Upper lobe of left lung (tissue), 6 donors: Measurements from ENCODE around the gene ACOX2. TPM values are rescaled to one million over a fixed set of nuclear protein-coding genes. Genes with fewer than 3 reads are reported as not detected.
A peak's percentile ranks its signal among the peaks of the same experiment; 100 is the strongest.

Experiments used
- ATAC-seq, 2 donors: fragments of 200-7000 bp; cut with Tn5 transposase; one replicate each; pipeline ENCODE4 v1.9.1; 2022; ENCODE audit warnings: mild to moderate bottlenecking in 2 of 2, moderate library complexity in 2 of 2; ENCODE audit not compliant: low FRiP score in 2 of 2
- DNase-seq, 2 donors: peaks; one replicate each; pipeline ENCODE4 v3.0.0-alpha.2; 2019 to 2020
- H3K27ac ChIP-seq, 4 donors: fragments of 200-600 bp; sonication (generic); one replicate each; pipeline ENCODE4 v1.5.1; 2016 to 2019
- H3K27me3 ChIP-seq, 4 donors: fragments of 200-600 bp; sonication (generic); one replicate each; pipeline ENCODE4 v1.5.1; 2017 to 2019
- H3K36me3 ChIP-seq, 4 donors: fragments of 200-600 bp; sonication (generic); one replicate each; pipeline ENCODE4 v1.5.1; 2016 to 2019
- H3K4me1 ChIP-seq, 4 donors: fragments of 200-600 bp; sonication (generic); one replicate each; pipeline ENCODE4 v1.5.1; 2018 to 2019
- H3K4me3 ChIP-seq, 4 donors: fragments of 200-600 bp; sonication (generic); one replicate each; pipeline ENCODE4 v1.5.1; 2017 to 2019; ENCODE audit warnings: mild to moderate bottlenecking in 2 of 4, moderate library complexity in 1 of 4
- H3K9me3 ChIP-seq, 4 donors: fragments of 200-600 bp; sonication (generic); one replicate each; pipeline ENCODE4 v1.5.1; 2018 to 2019
- CTCF ChIP-seq, 6 experiments: fragments of 450-650 bp in 4 of 6; fragments of 200-600 bp in 2 of 6; sonication (generic) in 2 of 6; IDR thresholded peaks; one replicate each; pipeline ENCODE4 v1.5.1; 2016 to 2019; ENCODE audit warnings: antibody characterized with exemption in 6 of 6
- EP300 ChIP-seq, 4 donors: sonication (generic); formaldehyde crosslinking; IDR thresholded peaks; one replicate each; pipeline ENCODE4 v1.5.1; 2017; ENCODE audit warnings: antibody characterized with exemption in 4 of 4, control low read depth in 2 of 4
- POLR2A ChIP-seq, 4 donors: fragments of 450-650 bp; IDR thresholded peaks; one replicate each; pipeline ENCODE4 v1.5.1; 2016 to 2017; ENCODE audit warnings: antibody characterized with exemption in 4 of 4, mild to moderate bottlenecking in 2 of 4
- POLR2AphosphoS5 ChIP-seq, 2 donors: sonication (generic); formaldehyde crosslinking; IDR thresholded peaks; one replicate each; pipeline ENCODE4 v1.5.1; 2017; ENCODE audit warnings: antibody characterized with exemption in 2 of 2
- WGBS, 2 donors: methylation state at CpG; one replicate each; pipeline ENCODE4 v1.1.5; 2017 to 2018; 5-methylcytosine and 5-hydroxymethylcytosine counted together
- total RNA-seq, 6 donors: library from RNA; depleted of rRNA in 4 of 6; stranded (reverse); fragments of >200 nt in 4 of 6; gene quantifications; one replicate each; pipeline versions ENCODE4 v1.1.0 to v1.2.1, GENCODE V29; 2016 to 2021
- donor health status: DM: no; HTN: no; CAD: no; lungs with moderate emphysema.
- donor health status: DM: no; HTN: yes; CAD: no; lungs with severe emphysema.

Gene ACOX2
- total RNA-seq, 6 donors from 2014 or later = 5.2 to 32.5 (median 15.8) TPM

DNA sequence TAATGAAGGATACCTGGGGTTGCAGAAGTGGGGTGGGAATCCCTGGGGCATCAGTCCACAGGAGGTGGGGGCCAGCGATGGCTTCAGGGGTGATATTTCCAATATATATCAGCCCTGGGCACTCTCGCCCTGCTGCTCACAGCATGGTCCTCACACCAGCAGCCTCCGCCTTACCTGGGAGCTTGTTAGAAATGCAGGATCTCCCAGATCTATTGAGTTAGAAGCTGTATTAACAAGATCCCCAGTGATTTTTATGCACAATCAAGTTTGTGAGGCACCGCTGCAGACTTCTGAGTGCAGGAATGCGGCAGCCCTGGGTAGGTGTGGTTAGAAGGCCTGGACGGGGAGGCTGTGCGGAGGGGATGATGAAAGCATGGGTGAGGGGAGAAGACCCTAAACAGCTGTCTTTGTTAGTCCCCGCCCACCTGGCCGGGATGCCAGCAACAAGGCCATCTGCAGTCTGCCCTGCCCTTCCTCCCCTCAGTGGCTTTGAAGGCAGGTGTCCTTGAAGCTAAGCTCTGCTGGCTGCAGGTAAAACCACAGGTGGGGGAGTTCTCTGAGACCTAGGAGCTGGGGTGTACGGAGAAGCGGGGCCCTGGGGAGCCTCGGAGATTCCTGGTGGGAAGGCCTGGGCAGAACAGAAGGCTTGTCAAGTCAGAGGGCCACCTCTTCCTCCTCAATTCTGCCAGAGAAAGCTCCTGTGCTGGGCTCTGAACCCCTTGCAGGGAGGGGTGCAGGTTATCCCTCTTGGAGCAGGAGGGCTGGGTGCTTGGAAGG is 28.8 kb upstream of the ACOX2 start:
- Histone ChIP-seq H3K27me3 (no peaks in the 10 kb centered on the region), H3K27ac (peak overlapping the region in 1 of 4 donors; percentile 18), H3K4me1 (peaks cover 0 to 8% (median 6%) of the 10 kb centered on the region in 4 donors), H3K4me3 (no peak overlapping the region), H3K9me3 (no peaks in the 10 kb centered on the region), H3K36me3 (peaks cover 0 to 57% (median 12%) of the 10 kb centered on the region in 4 donors)
- DNase-seq (no peak), ATAC-seq (no peak)
- WGBS, 2 donors = 86% methylated on average over 8 to 12 of the region's 12 CpGs
- TF ChIP-seq EP300 (IDR thresholded peaks at IDR 0.05) = no peak
- TF ChIP-seq POLR2AphosphoS5 (IDR thresholded peaks at IDR 0.05) = no peak
- TF ChIP-seq CTCF (IDR thresholded peaks at IDR 0.05) = no peak
- TF ChIP-seq POLR2A (IDR thresholded peaks at IDR 0.05) = no peak

DNA sequence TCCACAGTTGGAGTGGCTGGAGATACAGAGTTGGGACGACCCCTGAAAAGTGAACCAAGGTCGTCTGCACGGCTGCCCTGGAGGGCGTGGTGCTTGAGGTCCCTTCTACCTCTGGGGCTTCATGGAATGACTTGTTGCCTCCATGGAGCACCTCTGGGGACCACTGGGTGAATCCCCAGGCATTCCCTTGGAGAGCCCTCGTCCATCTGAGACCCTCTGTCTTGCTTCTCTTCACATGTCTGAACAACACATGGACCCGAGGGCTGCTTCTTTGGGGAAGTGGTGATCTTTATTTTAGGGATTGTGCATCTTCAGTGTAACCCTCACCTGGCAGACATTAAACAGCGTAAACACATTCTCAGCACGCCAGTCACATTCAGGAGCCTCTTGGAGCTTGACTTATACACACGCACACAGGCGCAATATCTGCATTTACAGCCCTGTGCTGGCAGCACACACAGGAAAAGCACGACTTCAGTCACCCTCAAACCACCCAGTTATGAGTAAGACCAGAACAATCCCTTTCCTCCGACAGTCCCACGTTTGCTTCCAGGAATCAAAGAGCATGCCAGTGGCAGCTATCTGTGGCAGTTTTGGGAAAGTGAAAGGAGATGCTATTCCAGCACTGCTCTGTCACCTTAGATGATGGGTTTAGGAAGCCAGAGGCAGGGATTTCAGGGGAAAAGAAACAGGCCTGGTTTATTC is 27.6 kb upstream of the ACOX2 start:
- H3K36me3 ChIP-seq = peaks cover 0 to 56% (median 12%) of the 10 kb centered on the region in 4 donors
- ATAC-seq (no peak), DNase-seq (peak in 1 of 2 donors; percentile 11)
- TF ChIP-seq CTCF (IDR thresholded peaks at IDR 0.05) = no peak
- TF ChIP-seq POLR2A (IDR thresholded peaks at IDR 0.05) = no peak
- TF ChIP-seq POLR2AphosphoS5 (IDR thresholded peaks at IDR 0.05) = no peak
- TF ChIP-seq EP300 (IDR thresholded peaks at IDR 0.05) = no peak
- no peaks in the 10 kb centered on the region for H3K27me3 ChIP-seq
- 74 to 90% methylated on average over 13 of the region's 13 CpGs for WGBS, 2 donors
- peaks cover 0 to 8% (median 6%) of the 10 kb centered on the region in 4 donors for H3K4me1 ChIP-seq
- H3K4me3 ChIP-seq = no peak overlapping the region
- H3K27ac ChIP-seq = no peak overlapping the region
- H3K9me3 ChIP-seq = no peaks in the 10 kb centered on the region

GRCh38 chr3:58564054-58564453 is 27.1 kb upstream of the ACOX2 start:
- TF ChIP-seq CTCF (IDR thresholded peaks at IDR 0.05) (no peak), POLR2AphosphoS5 (IDR thresholded peaks at IDR 0.05) (no peak), EP300 (IDR thresholded peaks at IDR 0.05) (no peak), POLR2A (IDR thresholded peaks at IDR 0.05) (no peak)
- Histone ChIP-seq H3K9me3 (no peaks in the 10 kb centered on the region), H3K27ac (no peak overlapping the region), H3K4me3 (no peak overlapping the region), H3K4me1 (peaks cover 0 to 7% (median 5%) of the 10 kb centered on the region in 4 donors), H3K36me3 (peaks cover 0 to 51% (median 12%) of the 10 kb centered on the region in 4 donors), H3K27me3 (no peaks in the 10 kb centered on the region)
- DNase-seq = no peak
- no peak for ATAC-seq
- 96 to 100% methylated on average over 1 of the region's 1 CpG for WGBS, 2 donors

- H3K9me3 ChIP-seq = no peaks in the 10 kb centered on the region
- H3K4me1 ChIP-seq = peaks cover 0 to 1% (median 0%) of the 10 kb centered on the region in 4 donors
- TF ChIP-seq CTCF (IDR thresholded peaks at IDR 0.05) (no peak), POLR2A (IDR thresholded peaks at IDR 0.05) (no peak), EP300 (IDR thresholded peaks at IDR 0.05) (no peak), POLR2AphosphoS5 (IDR thresholded peaks at IDR 0.05) (no peak)
- peaks cover 0 to 48% (median 12%) of the 10 kb centered on the region in 4 donors for H3K36me3 ChIP-seq
- peak in 1 of 2 donors; percentile 10 for DNase-seq
- no peak for ATAC-seq
- WGBS, 2 donors = 77 to 84% methylated on average over 6 of the region's 6 CpGs
- H3K27me3 ChIP-seq = no peaks in the 10 kb centered on the region
- H3K4me3 ChIP-seq = no peak overlapping the region
- H3K27ac ChIP-seq = no peak overlapping the region
These were observed 26.5 kb upstream of the ACOX2 start for GRCh38 chr3:58563386-58564035.
